ENCODE measurements around the gene LILRA1. TPM values are rescaled to one million over a fixed set of nuclear protein-coding genes. Genes with fewer than 3 reads are reported as not detected.
"Not testable (repeated sequence)": the region's sequence is repeated elsewhere in the genome, so short reads cannot be mapped to it uniquely, and the experiment has no call there.

The LILRA1 gene
- total RNA-seq, 2 donors from 2014 or later = 0.31 TPM; not detected in 1

GRCh38 chr19:54643583-54643982 lies 50.2 kb downstream of the LILRA1 start:
- H3K27ac Mint-ChIP-seq; H3K9me3 Mint-ChIP-seq; DNase-seq (ENCODE audit: low spot score); H3K4me1 Mint-ChIP-seq (ENCODE audit: low read depth in 2 of 2); H3K4me3 Mint-ChIP-seq; ATAC-seq; H3K36me3 Mint-ChIP-seq: not testable (repeated sequence)
- H3K27me3 Mint-ChIP-seq = peaks cover 24 to 35% of the 10 kb centered on the region in 2 donors

GRCh38 chr19:54644056-54644455 lies 50.6 kb downstream of the LILRA1 start:
- Mint-ChIP-seq H3K27ac (no peak overlapping the region), H3K4me3 (no peak overlapping the region), H3K27me3 (peaks cover 24 to 31% of the 10 kb centered on the region in 2 donors), H3K36me3 (no peaks in the 10 kb centered on the region), H3K9me3 (no peaks in the 10 kb centered on the region), H3K4me1 (ENCODE audit: low read depth in 2 of 2) (peaks cover 3 to 4% of the 10 kb centered on the region in 2 donors)
- no peak for DNase-seq (ENCODE audit: low spot score)
- no peak for ATAC-seq

- ATAC-seq (no peak), DNase-seq (ENCODE audit: low spot score) (no peak)
- Mint-ChIP-seq H3K4me1 (ENCODE audit: low read depth in 2 of 2) (peaks cover 3 to 4% of the 10 kb centered on the region in 2 donors), H3K27ac (no peak overlapping the region), H3K4me3 (no peak overlapping the region), H3K9me3 (no peaks in the 10 kb centered on the region), H3K36me3 (no peaks in the 10 kb centered on the region), H3K27me3 (peaks cover 13 to 22% of the 10 kb centered on the region in 2 donors)
Measured at GRCh38 chr19:54646331-54646841, 53.0 kb downstream of the LILRA1 start.

GRCh38 chr19:54648129-54648528 lies 54.7 kb downstream of the LILRA1 start:
- Mint-ChIP-seq H3K4me3 (no peak overlapping the region), H3K27ac (no peak overlapping the region), H3K36me3 (no peaks in the 10 kb centered on the region), H3K9me3 (no peaks in the 10 kb centered on the region), H3K4me1 (ENCODE audit: low read depth in 2 of 2) (peaks cover under 1 to 2% of the 10 kb centered on the region in 2 donors), H3K27me3 (peaks cover 13 to 20% of the 10 kb centered on the region in 2 donors)
- DNase-seq (ENCODE audit: low spot score) (no peak), ATAC-seq (no peak)

- H3K36me3 Mint-ChIP-seq = no peaks in the 10 kb centered on the region
- no peak overlapping the region for H3K4me3 Mint-ChIP-seq
- H3K9me3 Mint-ChIP-seq = no peaks in the 10 kb centered on the region
- H3K27ac Mint-ChIP-seq = no peak overlapping the region
- no peaks in the 10 kb centered on the region for H3K4me1 Mint-ChIP-seq (ENCODE audit: low read depth in 2 of 2)
- DNase-seq (ENCODE audit: low spot score) = no peak
- ATAC-seq = no peak
- peaks cover 13 to 20% of the 10 kb centered on the region in 2 donors for H3K27me3 Mint-ChIP-seq
Measured at GRCh38 chr19:54650108-54650655, 56.8 kb downstream of the LILRA1 start.

Other genes with a start within 250 kb of the LILRA1 start
- gene LAIR1, start 228.7 kb upstream of the LILRA1 start, total RNA-seq = 10 to 100 TPM; 40.5 to 60.2 TPM
- gene TTYH1, start 178.2 kb upstream of the LILRA1 start, total RNA-seq = under 1 TPM; 0.31 to 0.73 TPM
- gene LENG8, start 144.4 kb upstream of the LILRA1 start, total RNA-seq = 100 to 1,000 TPM; 205 to 292 TPM
- 1 to 10 TPM; 6.0 to 9.9 TPM for gene LENG9, start 129.9 kb upstream of the LILRA1 start, total RNA-seq
- not detected for gene CDC42EP5, start 120.3 kb upstream of the LILRA1 start, total RNA-seq
- 10 to 100 TPM; 18.4 to 48.0 TPM for gene LAIR2, start 90.8 kb upstream of the LILRA1 start, total RNA-seq
- gene LILRA2, start 19.8 kb upstream of the LILRA1 start, total RNA-seq = 1 to 10 TPM in 1 of 2 donors, not detected in 1; 2.5 TPM
- 10 to 100 TPM; 17.2 to 22.7 TPM for gene LILRB1, start 36.9 kb downstream of the LILRA1 start, total RNA-seq
- not detected for gene LILRB4, start 69.4 kb downstream of the LILRA1 start, total RNA-seq
- under 1 TPM in 1 of 2 donors, not detected in 1; 0.33 TPM for gene KIR3DL3, start 130.8 kb downstream of the LILRA1 start, total RNA-seq
- 10 to 100 TPM; 11.7 to 14.6 TPM for gene KIR2DL3, start 144.9 kb downstream of the LILRA1 start, total RNA-seq
- gene KIR2DL1, start 176.2 kb downstream of the LILRA1 start, total RNA-seq = 10 to 100 TPM; 11.4 to 19.5 TPM
- gene KIR2DL4, start 210.0 kb downstream of the LILRA1 start, total RNA-seq = 1 to 10 TPM; 4.2 to 6.6 TPM
- 10 to 100 TPM; 27.4 to 31.2 TPM for gene KIR3DL1, start 222.8 kb downstream of the LILRA1 start, total RNA-seq
- 10 to 100 TPM; 15.7 to 28.7 TPM for gene KIR2DS4, start 239.0 kb downstream of the LILRA1 start, total RNA-seq

All from natural killer cell treated with Interleukin-12 subunit alpha and Interleukin-12 subunit beta and Interleukin-15 and Interleukin-18, amount 100 ng/mL, for 72 hours (primary cell).